ENCODE data around the gene ANKRD44. TPM values are rescaled to one million over a fixed set of nuclear protein-coding genes. Genes with fewer than 3 reads are reported as not detected.

ANKRD44 gene
- total and polyA plus RNA-seq, 2 of the 8 experiments (the other 6 are each of a cell fraction or from before 2014, with no cell fraction given) = 1.2 to 1.3 TPM

- TF ChIP-seq, protein P1, sequence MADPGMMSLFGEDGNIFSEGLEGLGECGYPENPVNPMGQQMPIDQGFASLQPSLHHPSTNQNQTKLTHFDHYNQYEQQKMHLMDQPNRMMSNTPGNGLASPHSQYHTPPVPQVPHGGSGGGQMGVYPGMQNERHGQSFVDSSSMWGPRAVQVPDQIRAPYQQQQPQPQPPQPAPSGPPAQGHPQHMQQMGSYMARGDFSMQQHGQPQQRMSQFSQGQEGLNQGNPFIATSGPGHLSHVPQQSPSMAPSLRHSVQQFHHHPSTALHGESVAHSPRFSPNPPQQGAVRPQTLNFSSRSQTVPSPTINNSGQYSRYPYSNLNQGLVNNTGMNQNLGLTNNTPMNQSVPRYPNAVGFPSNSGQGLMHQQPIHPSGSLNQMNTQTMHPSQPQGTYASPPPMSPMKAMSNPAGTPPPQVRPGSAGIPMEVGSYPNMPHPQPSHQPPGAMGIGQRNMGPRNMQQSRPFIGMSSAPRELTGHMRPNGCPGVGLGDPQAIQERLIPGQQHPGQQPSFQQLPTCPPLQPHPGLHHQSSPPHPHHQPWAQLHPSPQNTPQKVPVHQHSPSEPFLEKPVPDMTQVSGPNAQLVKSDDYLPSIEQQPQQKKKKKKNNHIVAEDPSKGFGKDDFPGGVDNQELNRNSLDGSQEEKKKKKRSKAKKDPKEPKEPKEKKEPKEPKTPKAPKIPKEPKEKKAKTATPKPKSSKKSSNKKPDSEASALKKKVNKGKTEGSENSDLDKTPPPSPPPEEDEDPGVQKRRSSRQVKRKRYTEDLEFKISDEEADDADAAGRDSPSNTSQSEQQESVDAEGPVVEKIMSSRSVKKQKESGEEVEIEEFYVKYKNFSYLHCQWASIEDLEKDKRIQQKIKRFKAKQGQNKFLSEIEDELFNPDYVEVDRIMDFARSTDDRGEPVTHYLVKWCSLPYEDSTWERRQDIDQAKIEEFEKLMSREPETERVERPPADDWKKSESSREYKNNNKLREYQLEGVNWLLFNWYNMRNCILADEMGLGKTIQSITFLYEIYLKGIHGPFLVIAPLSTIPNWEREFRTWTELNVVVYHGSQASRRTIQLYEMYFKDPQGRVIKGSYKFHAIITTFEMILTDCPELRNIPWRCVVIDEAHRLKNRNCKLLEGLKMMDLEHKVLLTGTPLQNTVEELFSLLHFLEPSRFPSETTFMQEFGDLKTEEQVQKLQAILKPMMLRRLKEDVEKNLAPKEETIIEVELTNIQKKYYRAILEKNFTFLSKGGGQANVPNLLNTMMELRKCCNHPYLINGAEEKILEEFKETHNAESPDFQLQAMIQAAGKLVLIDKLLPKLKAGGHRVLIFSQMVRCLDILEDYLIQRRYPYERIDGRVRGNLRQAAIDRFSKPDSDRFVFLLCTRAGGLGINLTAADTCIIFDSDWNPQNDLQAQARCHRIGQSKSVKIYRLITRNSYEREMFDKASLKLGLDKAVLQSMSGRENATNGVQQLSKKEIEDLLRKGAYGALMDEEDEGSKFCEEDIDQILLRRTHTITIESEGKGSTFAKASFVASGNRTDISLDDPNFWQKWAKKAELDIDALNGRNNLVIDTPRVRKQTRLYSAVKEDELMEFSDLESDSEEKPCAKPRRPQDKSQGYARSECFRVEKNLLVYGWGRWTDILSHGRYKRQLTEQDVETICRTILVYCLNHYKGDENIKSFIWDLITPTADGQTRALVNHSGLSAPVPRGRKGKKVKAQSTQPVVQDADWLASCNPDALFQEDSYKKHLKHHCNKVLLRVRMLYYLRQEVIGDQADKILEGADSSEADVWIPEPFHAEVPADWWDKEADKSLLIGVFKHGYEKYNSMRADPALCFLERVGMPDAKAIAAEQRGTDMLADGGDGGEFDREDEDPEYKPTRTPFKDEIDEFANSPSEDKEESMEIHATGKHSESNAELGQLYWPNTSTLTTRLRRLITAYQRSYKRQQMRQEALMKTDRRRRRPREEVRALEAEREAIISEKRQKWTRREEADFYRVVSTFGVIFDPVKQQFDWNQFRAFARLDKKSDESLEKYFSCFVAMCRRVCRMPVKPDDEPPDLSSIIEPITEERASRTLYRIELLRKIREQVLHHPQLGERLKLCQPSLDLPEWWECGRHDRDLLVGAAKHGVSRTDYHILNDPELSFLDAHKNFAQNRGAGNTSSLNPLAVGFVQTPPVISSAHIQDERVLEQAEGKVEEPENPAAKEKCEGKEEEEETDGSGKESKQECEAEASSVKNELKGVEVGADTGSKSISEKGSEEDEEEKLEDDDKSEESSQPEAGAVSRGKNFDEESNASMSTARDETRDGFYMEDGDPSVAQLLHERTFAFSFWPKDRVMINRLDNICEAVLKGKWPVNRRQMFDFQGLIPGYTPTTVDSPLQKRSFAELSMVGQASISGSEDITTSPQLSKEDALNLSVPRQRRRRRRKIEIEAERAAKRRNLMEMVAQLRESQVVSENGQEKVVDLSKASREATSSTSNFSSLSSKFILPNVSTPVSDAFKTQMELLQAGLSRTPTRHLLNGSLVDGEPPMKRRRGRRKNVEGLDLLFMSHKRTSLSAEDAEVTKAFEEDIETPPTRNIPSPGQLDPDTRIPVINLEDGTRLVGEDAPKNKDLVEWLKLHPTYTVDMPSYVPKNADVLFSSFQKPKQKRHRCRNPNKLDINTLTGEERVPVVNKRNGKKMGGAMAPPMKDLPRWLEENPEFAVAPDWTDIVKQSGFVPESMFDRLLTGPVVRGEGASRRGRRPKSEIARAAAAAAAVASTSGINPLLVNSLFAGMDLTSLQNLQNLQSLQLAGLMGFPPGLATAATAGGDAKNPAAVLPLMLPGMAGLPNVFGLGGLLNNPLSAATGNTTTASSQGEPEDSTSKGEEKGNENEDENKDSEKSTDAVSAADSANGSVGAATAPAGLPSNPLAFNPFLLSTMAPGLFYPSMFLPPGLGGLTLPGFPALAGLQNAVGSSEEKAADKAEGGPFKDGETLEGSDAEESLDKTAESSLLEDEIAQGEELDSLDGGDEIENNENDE (IDR thresholded peaks at IDR 0.05; ENCODE audit: insufficient replicate concordance, low read length) = no peak
- TF ChIP-seq TEAD4 (IDR thresholded peaks at IDR 0.05; ENCODE audit: low read depth, low read length) (no peak), E2F6 (IDR thresholded peaks at IDR 0.05) (no peak), HDAC2 (IDR thresholded peaks at IDR 0.05; ENCODE audit: borderline replicate concordance in 1 of 2, low read depth in 2 of 2, low read length in 2 of 2) (no peak), ATF3 (IDR thresholded peaks at IDR 0.05; ENCODE audit: insufficient read depth, low read depth, low read length) (no peak)
These were observed 346.6 kb downstream of the ANKRD44 start (continued) for GRCh38 chr2:196963961-196964360.

Data from H1 (cell line).